ENCODE results near the gene HM13. TPM values are rescaled to one million over a fixed set of nuclear protein-coding genes. Genes with fewer than 3 reads are reported as not detected.

HM13 gene
- total RNA-seq, result 64.3 TPM

DNA sequence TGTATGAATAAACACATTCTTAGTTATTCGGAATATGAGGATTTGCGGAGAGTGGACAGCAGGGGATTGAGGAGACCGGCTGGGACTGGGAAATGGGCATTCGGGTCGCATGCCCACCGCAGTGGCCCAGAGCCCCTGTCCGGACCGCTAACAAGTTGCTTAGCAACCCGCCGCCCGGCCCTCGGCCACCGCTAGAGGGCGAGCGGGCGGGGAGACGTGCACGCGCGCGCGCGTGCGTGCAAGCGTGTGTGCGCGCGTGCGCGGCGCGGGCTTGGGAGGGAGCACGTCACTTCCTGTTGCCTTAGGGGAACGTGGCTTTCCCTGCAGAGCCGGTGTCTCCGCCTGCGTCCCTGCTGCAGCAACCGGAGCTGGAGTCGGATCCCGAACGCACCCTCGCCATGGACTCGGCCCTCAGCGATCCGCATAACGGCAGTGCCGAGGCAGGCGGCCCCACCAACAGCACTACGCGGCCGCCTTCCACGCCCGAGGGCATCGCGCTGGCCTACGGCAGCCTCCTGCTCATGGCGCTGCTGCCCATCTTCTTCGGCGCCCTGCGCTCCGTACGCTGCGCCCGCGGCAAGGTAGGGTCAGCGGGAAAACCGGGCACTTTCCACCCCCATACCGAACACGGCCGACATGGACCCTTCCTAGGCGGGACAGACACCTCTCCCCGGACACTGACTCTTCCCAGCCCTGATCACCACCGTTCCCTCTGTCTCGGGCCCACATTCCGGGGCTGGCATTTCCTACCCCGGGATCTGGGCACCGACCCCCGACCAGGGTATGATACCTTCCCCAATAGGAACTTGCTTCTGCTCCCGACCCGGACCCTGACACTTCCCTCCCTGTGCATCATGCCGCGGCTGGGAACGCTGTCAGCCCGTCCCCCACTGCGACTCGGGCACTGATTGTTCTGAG is at the start of gene HM13:
Gene HM13, plus strand, starts transcription at position 289 of the 918 bp plus-strand sequence. Its CDS starts 110 bp downstream, at position 399.

GRCh38 chr20:31474758-31475427 is 39.3 kb upstream of the HM13 start, which contains the start of the genes DEFB124 and REM1:
Gene DEFB124 (minus strand): TSS chr20:31475127. CDS start chr20:31473013, 2,114 bp downstream.
Gene REM1 (plus strand): TSS chr20:31475288. CDS start chr20:31476446, 1,158 bp downstream.

DNA sequence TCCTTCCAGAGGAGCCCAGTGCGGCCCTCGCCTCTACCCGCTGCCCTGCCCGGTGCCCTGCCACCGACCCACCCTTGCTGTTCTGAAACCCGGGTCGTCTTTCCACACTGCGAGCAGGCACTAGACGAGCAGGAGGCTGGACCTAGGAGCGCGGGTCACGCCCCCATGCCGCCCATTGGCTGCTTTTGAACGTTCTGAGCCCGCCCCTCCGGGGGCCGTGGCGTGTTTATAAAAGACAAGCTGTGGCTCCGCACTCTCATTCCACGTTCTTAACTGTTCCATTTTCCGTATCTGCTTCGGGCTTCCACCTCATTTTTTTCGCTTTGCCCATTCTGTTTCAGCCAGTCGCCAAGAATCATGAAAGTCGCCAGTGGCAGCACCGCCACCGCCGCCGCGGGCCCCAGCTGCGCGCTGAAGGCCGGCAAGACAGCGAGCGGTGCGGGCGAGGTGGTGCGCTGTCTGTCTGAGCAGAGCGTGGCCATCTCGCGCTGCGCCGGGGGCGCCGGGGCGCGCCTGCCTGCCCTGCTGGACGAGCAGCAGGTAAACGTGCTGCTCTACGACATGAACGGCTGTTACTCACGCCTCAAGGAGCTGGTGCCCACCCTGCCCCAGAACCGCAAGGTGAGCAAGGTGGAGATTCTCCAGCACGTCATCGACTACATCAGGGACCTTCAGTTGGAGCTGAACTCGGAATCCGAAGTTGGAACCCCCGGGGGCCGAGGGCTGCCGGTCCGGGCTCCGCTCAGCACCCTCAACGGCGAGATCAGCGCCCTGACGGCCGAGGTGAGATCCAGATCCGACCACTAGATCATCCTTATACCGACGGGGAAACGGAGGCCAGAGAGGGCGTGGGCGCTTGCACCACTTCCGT is 91.0 kb downstream of the HM13 start, which contains the start of gene ID1:
Gene ID1, plus strand, starts transcription at position 259 of the 871 bp plus-strand sequence. Its CDS starts 99 bp downstream, at position 358.

Other genes with a start within 250 kb of the HM13 start
- gene DEFB116, start 205.9 kb upstream of the HM13 start, total RNA-seq, result not detected
- gene DEFB118, start 145.8 kb upstream of the HM13 start, total RNA-seq, result not detected
- not detected for gene DEFB119, start 123.9 kb upstream of the HM13 start, total RNA-seq
- not detected for gene DEFB121, start 108.2 kb upstream of the HM13 start, total RNA-seq
- not detected for gene DEFB123, start 73.8 kb upstream of the HM13 start, total RNA-seq
- gene DEFB124, start 39.3 kb upstream of the HM13 start, total RNA-seq, result not detected
- 3.3 TPM for gene REM1, start 39.2 kb upstream of the HM13 start, total RNA-seq
- gene ID1, start 90.8 kb downstream of the HM13 start, total RNA-seq, result 143 TPM
- gene COX4I2, start 123.5 kb downstream of the HM13 start, total RNA-seq, result 3.2 TPM
- 133 TPM for gene BCL2L1, start 208.4 kb downstream of the HM13 start, total RNA-seq
- 20.2 TPM for gene TPX2, start 224.8 kb downstream of the HM13 start, total RNA-seq

Measured in camera-type eye (tissue), 1 donor.